GM20000 (cell line): Measurements from ENCODE around the gene MTMR3.
A peak's percentile ranks its signal among the peaks of the same experiment; 100 is the strongest.

Experiments used
- DNase-seq: peaks from one replicate; pipeline ENCODE4 v3.0.0; 2012; ENCODE audit warnings: low spot score
- TF ChIP-seq, protein P1 (sequence below): IDR thresholded peaks from 2 replicates; pipeline ENCODE4 v1.5.1; 2012; ENCODE audit warnings: mild to moderate bottlenecking, control low read depth; ENCODE audit errors: extremely low read depth, missing control alignments

Gene MTMR3

DNA sequence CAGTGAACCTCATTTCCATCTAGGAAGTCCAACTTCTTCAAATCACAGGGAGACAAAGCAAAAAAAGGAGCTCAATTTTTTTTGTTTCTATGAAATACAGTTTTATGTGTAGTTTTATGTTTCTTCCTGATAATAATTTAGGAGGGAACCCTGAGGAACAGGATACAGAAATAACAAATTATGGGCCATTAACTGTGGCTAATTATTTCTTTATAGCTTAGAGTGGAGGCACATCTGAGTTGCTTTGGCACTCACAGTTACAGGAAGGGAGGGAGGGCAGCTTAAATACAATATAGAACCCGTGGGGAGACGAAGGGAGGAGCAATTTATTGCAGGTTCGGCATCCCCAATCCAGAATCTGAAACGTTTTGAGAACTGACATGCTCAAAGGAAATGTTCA is 160.2 kb downstream of the MTMR3 start:
- TF ChIP-seq, protein P1, sequence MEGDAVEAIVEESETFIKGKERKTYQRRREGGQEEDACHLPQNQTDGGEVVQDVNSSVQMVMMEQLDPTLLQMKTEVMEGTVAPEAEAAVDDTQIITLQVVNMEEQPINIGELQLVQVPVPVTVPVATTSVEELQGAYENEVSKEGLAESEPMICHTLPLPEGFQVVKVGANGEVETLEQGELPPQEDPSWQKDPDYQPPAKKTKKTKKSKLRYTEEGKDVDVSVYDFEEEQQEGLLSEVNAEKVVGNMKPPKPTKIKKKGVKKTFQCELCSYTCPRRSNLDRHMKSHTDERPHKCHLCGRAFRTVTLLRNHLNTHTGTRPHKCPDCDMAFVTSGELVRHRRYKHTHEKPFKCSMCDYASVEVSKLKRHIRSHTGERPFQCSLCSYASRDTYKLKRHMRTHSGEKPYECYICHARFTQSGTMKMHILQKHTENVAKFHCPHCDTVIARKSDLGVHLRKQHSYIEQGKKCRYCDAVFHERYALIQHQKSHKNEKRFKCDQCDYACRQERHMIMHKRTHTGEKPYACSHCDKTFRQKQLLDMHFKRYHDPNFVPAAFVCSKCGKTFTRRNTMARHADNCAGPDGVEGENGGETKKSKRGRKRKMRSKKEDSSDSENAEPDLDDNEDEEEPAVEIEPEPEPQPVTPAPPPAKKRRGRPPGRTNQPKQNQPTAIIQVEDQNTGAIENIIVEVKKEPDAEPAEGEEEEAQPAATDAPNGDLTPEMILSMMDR = no peak
- no peak for DNase-seq

DNA sequence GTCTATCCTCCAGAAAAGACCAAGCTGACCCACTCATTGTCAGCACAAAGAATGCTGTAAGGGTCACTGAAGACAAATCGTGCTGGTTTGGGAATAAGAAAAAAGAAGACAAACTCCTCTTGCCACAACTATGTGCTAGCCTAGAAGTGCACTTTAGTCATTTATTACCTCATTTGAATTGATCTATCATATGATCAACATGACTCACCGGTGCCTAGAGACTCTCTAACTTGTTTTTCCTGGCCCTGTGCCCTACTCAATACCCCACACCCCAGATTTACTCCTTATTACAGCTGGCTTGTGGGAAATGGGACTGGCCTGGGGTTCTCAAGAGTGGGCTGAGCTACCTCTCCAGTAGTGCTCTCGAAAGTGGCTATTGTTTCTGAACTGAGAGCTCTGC is 161.4 kb downstream of the MTMR3 start:
- no peak for DNase-seq
- TF ChIP-seq, protein P1 = no peak

- DNase-seq = no peak
- TF ChIP-seq, protein P1 = no peak
These were observed 162.0 kb downstream of the MTMR3 start for GRCh38 chr22:30044881-30045493.

GRCh38 chr22:30045494-30045887 is 162.5 kb downstream of the MTMR3 start:
- TF ChIP-seq, protein P1 = no peak

GRCh38 chr22:30045901-30046715 is 163.1 kb downstream of the MTMR3 start:
- DNase-seq = no peak
- TF ChIP-seq, protein P1 = no peak

More at GRCh38 chr22:30045494-30045887, 162.5 kb downstream of the MTMR3 start:
- DNase-seq = no peak

GRCh38 chr22:30046716-30047363 is 163.9 kb downstream of the MTMR3 start:
- TF ChIP-seq, protein P1 = no peak
- no peak for DNase-seq

DNA sequence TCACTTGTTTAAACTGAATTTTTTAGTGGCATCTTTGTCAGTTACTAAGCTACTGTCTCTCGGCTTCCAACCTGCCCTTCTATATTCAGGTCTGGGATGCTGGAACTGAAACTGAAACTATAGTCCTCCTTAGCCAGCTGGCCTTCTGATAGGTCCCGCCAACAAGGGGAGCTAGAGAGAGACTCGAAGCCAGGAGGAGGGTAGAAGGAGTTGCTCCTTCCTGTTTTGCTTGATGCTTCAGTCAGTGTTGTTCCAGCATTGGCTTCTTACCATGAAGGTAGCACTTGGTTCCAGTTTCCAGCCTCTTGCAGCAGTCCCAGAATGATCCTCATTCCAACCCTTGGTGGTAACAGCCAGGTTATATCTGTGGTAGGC is 164.4 kb downstream of the MTMR3 start:
- TF ChIP-seq, protein P1 = no peak
- DNase-seq = peak; percentile 38
